Measurements from ENCODE around the gene NEURL3. TPM values are rescaled to one million over a fixed set of nuclear protein-coding genes. Genes with fewer than 3 reads are reported as not detected.
"Not testable (repeated sequence)": the region's sequence is repeated elsewhere in the genome, so short reads cannot be mapped to it uniquely, and the experiment has no call there.

The NEURL3 gene
- total and polyA plus RNA-seq, 2 donors from 2014 or later: 3.2 to 11.1 TPM

DNA sequence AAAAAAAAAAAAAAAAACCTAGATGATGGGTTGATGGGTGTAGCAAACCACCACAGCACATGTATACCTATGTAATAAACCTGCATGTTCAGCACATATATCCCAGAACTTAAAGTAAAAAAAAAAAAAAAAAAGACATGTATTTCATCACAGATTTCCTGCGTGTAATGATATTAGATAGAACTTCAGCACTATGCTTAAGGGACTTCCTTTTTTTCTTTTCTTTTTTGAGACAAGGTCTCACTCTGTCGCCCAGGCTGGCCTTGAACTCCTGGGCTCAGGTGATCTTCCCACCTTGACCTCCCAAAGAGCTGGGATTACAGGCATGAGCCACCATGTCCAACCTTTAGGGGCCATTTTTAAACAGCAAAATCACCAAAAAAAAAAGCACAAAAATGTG is 42.0 kb downstream of the NEURL3 start:
- H3K36me3 ChIP-seq (ENCODE audit: control insufficient read depth in 2 of 3, insufficient read depth in 3 of 3, low read length in 3 of 3): no peaks in the 10 kb centered on the region
- DNase-seq (no peak), FAIRE-seq (no peak)
- no peaks in the 10 kb centered on the region for H3K4me1 ChIP-seq (ENCODE audit: control insufficient read depth in 2 of 3, insufficient read depth in 2 of 3, low read depth in 1 of 3, low read length in 3 of 3)
- no peak overlapping the region for H3K27ac ChIP-seq (ENCODE audit: low read depth in 2 of 2, low read length in 2 of 2)
- H3K9ac ChIP-seq (ENCODE audit: low read length in 3 of 3): no peak overlapping the region
- H3K9me3 ChIP-seq (ENCODE audit: control insufficient read depth in 2 of 3, insufficient read depth in 1 of 3, low read length in 3 of 3): no peaks in the 10 kb centered on the region
- TF ChIP-seq, protein P1, sequence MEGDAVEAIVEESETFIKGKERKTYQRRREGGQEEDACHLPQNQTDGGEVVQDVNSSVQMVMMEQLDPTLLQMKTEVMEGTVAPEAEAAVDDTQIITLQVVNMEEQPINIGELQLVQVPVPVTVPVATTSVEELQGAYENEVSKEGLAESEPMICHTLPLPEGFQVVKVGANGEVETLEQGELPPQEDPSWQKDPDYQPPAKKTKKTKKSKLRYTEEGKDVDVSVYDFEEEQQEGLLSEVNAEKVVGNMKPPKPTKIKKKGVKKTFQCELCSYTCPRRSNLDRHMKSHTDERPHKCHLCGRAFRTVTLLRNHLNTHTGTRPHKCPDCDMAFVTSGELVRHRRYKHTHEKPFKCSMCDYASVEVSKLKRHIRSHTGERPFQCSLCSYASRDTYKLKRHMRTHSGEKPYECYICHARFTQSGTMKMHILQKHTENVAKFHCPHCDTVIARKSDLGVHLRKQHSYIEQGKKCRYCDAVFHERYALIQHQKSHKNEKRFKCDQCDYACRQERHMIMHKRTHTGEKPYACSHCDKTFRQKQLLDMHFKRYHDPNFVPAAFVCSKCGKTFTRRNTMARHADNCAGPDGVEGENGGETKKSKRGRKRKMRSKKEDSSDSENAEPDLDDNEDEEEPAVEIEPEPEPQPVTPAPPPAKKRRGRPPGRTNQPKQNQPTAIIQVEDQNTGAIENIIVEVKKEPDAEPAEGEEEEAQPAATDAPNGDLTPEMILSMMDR (IDR thresholded peaks at IDR 0.05; ENCODE audit: borderline replicate concordance, extremely low read depth, insufficient read depth): no peak
- intact Hi-C loops (cut with DNase I): no loop called here
- H3K4me3 ChIP-seq (ENCODE audit: low read length in 3 of 3): no peak overlapping the region
- H3K27me3 ChIP-seq (ENCODE audit: control insufficient read depth, insufficient read depth, low read length): no peaks in the 10 kb centered on the region

DNA sequence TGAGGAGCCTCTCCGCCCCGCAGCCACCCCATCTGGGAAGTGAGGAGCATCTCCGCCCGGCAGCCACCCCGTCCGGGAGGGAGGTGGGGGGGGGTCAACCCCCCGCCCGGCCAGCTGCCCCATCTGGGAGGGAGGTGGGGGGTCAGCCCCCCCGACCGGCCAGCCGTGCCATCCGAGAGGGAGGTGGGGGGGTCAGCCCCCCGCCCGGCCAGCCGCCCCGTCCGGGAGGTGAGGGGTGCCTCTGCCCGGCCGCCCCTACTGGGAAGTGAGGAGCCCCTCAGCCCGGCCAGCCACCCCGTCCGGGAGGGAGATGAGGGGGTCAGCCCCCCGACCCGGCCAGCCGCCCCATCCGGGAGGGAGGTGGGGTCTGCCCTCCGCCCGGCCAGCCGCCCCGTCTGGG is 43.5 kb downstream of the NEURL3 start:
- H3K9me3 ChIP-seq (ENCODE audit: control insufficient read depth in 2 of 3, insufficient read depth in 1 of 3, low read length in 3 of 3); H3K27me3 ChIP-seq (ENCODE audit: control insufficient read depth, insufficient read depth, low read length); DNase-seq; FAIRE-seq; H3K4me3 ChIP-seq (ENCODE audit: low read length in 3 of 3); intact Hi-C loops (cut with DNase I); H3K27ac ChIP-seq (ENCODE audit: low read depth in 2 of 2, low read length in 2 of 2); H3K4me1 ChIP-seq (ENCODE audit: control insufficient read depth in 2 of 3, insufficient read depth in 2 of 3, low read depth in 1 of 3, low read length in 3 of 3); H3K36me3 ChIP-seq (ENCODE audit: control insufficient read depth in 2 of 3, insufficient read depth in 3 of 3, low read length in 3 of 3); H3K9ac ChIP-seq (ENCODE audit: low read length in 3 of 3): not testable (repeated sequence)

DNA sequence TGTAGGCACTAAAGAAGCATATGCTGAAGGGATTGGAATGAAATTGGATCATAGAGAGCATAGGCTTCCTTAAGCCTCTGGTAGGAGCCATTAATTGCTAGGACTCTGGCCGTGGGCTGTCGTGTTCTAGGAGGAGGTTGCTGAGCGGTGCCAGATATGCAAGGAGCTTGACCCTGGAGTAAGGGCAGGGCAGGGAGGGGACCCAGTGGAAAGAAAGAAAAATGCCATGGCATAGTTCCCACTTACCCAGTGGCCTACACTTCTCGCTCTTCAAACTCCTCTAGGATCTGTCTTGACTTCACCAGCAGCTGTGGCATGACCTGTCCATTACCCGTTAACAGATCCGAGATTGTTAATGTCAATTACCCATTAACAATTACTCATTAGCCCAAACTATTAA is 53.1 kb downstream of the NEURL3 start:
- no peak for FAIRE-seq
- H3K9ac ChIP-seq (ENCODE audit: low read length in 3 of 3): no peak overlapping the region
- TF ChIP-seq, protein P1 (IDR thresholded peaks at IDR 0.05; ENCODE audit: borderline replicate concordance, extremely low read depth, insufficient read depth): no peak
- H3K4me3 ChIP-seq (ENCODE audit: low read length in 3 of 3): no peak overlapping the region
- intact Hi-C loops (cut with DNase I): no loop called here
- DNase-seq: no peak
- H3K36me3 ChIP-seq (ENCODE audit: control insufficient read depth in 2 of 3, insufficient read depth in 3 of 3, low read length in 3 of 3): no peaks in the 10 kb centered on the region
- H3K4me1 ChIP-seq (ENCODE audit: control insufficient read depth in 2 of 3, insufficient read depth in 2 of 3, low read depth in 1 of 3, low read length in 3 of 3): peaks cover 0 to 2% (median 0%) of the 10 kb centered on the region in 3 donors
- no peak overlapping the region for H3K27ac ChIP-seq (ENCODE audit: low read depth in 2 of 2, low read length in 2 of 2)
- no peaks in the 10 kb centered on the region for H3K27me3 ChIP-seq (ENCODE audit: control insufficient read depth, insufficient read depth, low read length)
- H3K9me3 ChIP-seq (ENCODE audit: control insufficient read depth in 2 of 3, insufficient read depth in 1 of 3, low read length in 3 of 3): no peaks in the 10 kb centered on the region

DNA sequence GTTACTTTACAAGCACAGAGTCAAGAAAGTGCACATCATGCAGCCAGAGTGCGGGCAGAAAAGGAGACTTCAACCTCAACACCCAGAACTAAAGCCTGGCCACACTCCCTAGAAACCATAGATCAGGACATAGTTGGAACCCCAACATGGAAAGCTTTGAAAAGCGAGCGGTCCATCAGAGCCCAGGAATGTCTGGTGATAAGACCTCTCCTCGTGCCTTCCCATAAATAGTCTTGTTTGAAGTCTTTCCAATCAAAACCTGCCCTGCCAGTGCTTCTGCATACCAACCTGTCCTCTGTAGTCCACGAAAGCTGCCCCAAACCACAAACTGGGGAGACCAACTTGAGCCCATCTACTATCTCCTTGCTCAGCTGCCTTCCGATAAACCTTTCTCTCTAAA is 55.5 kb downstream of the NEURL3 start:
- no peak overlapping the region for H3K27ac ChIP-seq (ENCODE audit: low read depth in 2 of 2, low read length in 2 of 2)
- H3K4me3 ChIP-seq (ENCODE audit: low read length in 3 of 3): no peak overlapping the region
- TF ChIP-seq, protein P1 (IDR thresholded peaks at IDR 0.05; ENCODE audit: borderline replicate concordance, extremely low read depth, insufficient read depth): no peak
- FAIRE-seq (no peak), DNase-seq (no peak)
- no peaks in the 10 kb centered on the region for H3K27me3 ChIP-seq (ENCODE audit: control insufficient read depth, insufficient read depth, low read length)
- H3K4me1 ChIP-seq (ENCODE audit: control insufficient read depth in 2 of 3, insufficient read depth in 2 of 3, low read depth in 1 of 3, low read length in 3 of 3): peaks cover 0 to 2% (median 0%) of the 10 kb centered on the region in 3 donors
- H3K9ac ChIP-seq (ENCODE audit: low read length in 3 of 3): no peak overlapping the region
- intact Hi-C loops (cut with DNase I): no loop called here
- no peaks in the 10 kb centered on the region for H3K36me3 ChIP-seq (ENCODE audit: control insufficient read depth in 2 of 3, insufficient read depth in 3 of 3, low read length in 3 of 3)
- H3K9me3 ChIP-seq (ENCODE audit: control insufficient read depth in 2 of 3, insufficient read depth in 1 of 3, low read length in 3 of 3): no peaks in the 10 kb centered on the region
